ENCODE data around the gene AURKAIP1.
"Not testable (repeated sequence)": the region's sequence is repeated elsewhere in the genome, so short reads cannot be mapped to it uniquely, and the experiment has no call there.

AURKAIP1 gene

DNA sequence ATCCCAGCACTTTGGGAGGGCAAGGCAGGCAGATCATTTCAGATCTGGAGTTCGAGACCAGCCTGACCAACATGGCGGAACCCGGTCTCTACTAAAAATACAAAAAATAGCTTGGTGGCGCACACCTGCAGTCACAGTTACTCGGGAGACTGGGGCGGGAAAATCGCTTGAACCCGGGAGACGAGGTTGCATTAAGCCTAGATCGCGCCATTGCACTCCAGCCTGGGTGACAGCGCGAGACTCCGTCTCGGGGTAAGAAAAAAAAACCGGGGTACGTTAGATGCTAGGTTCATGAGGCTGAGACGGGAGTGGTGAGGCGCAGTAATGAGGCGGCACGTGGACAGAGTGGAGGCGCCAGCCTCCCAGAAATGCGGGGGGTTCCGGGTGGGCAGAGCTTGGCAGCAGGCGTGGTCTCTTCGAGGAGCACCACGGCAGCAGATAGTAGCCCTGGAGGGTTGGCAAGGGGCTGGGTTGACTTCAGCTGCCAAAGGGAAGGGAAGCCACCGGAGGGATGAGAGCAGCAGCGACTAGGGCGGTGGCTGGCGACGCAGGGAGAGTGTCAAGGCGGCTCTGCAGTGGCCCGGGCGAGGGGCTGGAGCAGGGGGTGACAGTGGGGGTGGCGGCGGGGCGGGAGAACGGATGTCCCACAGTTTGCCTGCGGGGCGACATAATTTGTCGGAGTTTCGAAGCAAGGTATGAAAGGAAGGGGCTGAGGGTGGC, 31.3 kb upstream of the AURKAIP1 start:
- no peak for DNase-seq

DNA sequence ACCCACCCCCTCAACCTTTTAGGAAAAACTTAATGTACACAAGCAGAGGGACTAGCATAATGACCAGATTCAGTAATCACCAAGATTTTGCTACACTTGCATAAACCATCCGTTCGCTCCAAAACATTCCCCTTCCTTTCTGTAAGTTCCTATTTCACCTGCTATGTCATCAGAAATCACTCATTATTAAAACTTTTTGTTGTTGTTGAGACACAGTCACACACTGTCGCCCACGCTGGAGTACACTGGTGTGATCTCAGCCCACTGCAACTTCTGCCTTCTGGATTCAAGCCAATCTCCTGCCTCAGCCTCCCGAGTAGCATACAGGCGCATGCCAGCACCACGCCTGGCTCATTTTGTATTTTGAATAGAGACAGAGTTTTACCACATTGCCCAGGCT, 28.6 kb upstream of the AURKAIP1 start:
- DNase-seq: no peak

DNA sequence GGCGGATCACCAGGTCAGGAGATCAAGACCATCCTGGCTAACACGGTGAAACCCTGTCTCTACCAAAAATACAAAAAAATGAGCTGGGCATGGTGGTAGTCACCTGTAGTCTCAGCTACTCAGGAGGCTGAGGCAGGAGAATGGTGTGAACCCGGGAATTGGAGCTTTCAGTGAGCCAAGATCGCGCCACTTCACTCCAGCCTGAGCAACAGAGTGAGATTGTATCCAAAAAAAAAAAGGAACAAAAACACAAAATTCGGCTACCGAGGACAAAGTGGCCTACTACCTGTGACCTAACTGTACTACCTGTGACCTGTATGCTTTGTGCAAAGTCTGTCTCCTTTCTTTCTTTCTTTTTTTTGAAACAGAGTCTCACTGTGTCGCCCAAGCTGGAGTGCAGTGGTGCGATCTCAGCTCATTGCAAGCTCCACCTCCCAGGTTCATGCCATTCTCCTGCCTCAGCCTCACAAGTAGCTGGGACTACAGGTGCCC, 27.9 kb upstream of the AURKAIP1 start:
- DNase-seq: not testable (repeated sequence)

DNA sequence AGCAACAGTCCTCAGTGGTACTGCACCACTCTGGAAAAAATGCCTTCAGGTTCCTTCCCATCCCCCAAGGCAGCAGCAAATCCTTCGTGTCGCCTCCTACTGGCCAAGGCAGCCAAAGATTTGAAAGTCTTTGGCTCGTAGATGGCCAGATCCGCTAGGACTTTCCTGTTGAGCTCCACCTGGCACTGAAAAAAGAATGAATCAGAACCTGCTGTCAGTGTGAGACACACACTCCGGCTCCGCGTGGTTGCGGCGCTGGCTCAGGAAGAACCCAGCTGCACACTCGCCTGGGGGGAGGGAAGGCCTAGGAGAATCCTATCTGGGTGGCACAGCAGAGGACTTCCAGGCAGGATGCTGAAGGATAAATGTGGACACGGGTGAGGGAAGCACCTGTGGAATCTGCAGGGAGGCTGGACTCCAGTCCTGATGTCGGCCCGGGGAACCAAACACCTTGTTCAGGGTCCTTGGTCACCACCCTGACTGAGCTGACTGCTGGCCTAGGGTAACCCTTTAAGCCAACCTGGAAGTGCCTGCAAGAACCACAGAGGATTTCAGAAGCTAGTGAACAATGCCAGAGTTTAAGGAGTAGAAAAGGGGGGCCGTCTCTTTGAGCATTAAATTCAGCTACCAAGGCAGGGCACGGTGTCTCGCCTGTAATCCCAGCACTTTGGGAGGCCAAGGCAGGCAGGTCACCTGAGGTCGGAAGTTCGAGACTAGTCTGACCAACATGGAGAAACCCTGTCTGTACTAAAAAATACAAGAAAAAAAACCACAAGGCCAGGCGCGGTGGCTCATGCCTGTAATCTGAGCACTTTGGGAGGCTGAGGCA, 27.3 kb upstream of the AURKAIP1 start:
- DNase-seq: peak in 2 of 6 experiments; percentile 13 to 20

DNA sequence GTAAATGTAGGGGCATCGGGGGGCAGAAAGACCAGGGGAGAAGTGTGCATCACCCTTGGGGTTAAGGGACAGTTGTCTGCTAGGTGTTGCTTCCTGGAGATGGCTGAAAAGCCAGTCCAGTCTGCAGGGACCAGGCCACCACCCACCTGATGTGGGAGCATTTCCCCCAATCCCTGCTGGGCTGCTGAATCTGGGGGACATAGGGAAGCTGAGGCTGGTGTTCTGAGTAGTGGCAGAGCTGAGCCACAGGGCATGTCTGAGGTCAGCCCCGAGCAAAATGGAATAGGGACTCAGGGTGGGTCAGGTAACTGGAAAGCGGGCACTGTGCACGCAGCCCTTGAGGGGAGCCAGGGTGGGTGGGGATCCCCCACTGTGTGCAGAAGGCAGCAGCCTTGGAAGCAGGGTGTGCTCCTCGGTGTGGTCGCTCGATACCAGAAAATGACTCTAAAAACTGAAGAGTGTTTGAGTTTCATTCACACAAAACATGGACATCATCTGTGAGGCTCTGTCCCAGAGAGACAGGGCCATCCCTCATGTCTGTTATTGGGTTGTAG, 26.5 kb upstream of the AURKAIP1 start:
- DNase-seq: no peak

DNA sequence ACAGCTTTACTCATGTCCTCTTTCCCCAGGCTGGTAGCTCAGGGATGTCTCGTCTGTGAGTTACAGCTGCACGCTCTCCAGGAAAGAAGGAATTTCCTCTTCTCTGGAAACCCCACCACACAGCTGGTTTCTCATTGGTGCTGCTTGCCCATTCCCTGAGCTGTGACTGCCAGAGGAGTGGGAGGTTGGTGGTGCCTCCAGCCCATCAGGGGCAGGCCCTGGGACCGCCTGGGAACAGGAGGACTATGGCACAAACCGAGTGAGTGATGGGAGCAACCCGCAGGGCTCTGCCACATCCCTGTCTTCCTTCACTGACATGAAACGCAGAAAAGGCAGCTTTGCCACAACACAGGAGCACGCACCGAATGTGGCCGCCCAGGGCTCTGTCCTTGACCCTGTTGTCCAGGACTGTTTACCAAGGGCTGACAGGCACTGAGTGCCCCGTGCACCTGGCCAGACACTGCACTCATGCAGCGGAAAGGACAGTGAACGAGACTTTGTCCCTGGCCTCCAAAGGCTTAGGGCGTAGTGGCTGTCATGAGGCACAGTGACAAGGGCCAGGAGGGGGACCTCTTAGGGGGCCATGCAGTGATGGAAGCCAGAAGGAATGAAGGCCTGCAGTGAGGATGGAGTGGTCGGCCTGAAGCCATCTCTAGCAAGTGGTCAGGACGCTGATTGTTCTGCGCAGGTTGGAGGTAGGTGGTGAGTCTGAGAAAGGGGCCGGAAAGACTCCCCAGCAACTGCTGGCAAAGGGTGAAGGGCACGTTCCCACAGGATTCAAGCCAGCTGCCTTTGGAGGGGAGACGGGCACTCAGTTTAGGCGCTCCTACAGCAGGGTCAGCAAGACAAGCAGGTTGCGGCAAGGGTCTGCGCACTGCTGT, 25.8 kb upstream of the AURKAIP1 start:
- no peak for DNase-seq

DNA sequence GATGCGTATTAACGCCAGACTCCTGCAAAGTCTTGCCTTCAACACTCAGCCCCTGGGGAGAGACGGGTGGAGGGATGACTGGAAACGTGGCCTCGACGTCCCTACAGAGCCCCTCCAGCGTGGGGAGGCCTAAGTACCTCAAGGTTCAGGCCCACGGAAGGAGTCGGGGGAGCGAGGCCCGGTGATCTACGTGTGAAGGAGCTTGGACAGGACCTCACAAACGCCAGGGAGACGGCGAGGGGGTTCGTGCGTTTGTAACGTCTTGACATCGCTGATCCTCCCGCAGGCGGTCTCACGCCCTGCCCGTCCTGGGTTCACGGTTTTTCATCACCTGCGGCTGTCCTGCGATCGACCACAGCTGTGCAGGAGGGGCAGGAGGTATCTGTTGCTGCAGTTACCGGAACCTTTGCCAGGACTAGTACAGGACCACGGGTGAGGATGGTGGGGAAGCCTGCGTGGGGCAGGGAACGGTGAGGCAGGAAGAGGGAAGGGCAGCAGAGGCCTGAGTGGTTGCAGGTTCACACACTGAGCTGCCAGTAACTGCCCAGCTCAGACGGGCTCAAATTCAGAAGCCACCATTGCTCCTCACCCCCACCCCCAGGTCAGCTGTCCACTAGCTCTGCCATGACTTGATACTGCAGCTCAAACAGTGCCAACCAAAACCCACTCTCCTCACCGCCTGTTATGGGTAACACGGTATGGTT, 25.0 kb upstream of the AURKAIP1 start:
- peak in 1 of 6 experiments; percentile 36 for DNase-seq

DNA sequence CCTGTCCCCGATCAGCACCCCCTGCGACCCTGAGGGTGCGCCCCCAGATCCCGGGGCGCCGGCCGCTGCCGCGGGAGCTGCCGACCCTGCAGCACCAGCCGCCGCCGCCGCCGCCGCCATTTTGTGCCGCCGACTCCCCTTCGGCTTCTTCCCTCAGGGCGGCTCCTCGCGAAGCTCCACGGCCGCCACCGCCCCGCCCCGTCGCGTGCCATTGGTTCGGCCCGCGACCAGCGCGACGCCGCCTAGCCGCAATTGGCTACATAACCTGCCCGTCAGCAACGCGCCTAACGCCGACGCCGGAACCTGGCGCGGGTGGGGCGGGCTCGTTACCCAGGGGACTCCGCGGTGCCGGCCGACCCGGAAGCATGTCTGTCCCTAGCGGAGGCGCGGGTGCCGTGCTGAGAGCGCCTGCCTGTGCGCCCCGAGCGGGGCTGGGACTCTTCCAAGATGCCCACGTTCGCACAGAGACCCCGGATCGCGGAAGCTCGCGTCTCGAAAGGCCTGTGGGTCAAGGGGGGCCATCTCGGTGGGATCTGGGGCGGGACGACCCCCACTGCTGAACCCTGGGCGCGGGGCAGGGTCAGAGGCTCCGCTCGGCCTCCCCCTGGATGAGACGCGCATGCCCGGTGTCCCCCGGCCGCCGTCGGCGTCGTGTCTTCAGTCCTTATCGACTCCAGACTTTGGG, 24.3 kb upstream of the AURKAIP1 start, which contains the start of gene CCNL2:
Gene CCNL2, minus strand, starts transcription at position 149 of the 685 bp plus-strand sequence. Its CDS starts 29 bp downstream, at position 120.
- DNase-seq: peak; percentile 97 to 99 (median 98)

DNA sequence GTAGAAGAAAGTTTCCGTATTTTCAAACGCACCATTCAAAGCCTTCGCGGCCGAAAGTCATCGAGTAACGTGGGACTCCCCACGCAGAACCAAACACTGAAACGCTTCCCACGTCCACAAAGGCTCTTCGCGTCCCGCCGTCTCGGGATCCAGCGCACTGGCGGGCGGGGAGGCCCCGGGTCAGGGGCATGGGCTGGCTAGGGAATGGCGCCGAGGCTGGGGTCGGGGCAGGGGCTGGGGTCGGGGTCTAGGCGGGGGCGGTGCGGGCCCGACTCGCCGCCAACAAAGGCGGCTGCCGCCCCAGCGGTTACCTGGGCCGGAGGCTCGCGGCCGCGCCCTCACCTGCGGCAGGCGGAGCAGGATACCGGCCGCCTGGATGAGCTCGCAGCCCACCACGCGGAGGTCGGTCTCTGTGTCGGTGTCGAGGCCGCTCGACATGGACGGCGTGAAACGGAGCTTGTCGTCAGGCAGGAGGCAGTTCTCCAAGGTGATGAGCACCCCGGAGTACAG, 23.7 kb upstream of the AURKAIP1 start:
- no peak for DNase-seq

DNA sequence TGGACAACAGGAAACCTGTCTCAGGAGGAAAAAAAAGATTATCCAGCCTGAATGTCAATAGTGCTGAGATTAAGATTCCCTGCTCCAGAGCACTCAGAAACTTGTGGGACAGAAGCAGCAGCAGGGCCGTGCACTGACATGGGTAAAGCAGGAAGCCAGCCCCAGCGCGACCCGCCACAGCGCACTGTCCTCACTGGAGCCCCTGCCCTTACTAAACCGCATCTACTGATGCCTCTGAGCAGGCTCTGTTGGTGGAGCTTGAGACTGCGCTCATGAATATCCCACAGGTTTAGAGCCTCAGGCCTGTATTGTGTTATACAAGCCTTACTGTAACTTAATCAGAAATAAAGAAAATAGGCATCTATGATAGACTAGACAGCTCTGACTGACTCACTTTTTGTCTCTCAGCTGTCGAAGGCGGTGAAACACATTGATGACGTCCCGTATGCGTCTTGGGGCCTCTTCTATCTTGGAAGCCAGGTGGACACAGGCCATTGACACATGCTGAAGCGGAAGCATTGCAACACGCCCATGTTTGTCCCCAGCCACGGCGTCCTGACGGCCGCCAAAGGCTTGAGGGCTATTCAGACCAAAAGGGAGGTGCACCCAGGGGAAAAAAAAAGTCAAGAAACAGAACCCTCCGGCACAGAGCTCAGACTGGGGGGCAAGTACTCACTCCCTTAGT, 23.0 kb upstream of the AURKAIP1 start:
- no peak for DNase-seq

DNA sequence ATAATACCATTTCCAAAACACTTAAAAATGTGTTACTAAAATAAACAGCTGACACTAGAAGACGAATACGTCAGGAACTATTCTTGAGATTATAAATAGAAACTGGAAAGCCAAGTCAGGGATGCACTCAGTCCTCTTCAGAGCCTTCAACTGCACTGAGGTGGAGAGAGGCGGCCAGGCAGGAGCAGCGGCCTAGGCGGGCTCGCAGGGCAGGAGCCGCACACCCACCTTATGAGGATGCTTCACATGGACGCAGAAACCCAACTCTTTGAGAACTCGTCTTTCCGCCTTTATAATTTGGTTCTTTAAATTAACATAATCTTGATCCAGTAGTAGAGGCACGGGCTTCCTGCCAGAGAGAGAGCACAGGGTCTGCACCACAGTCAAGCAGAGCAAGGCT, 20.2 kb upstream of the AURKAIP1 start:
- no peak for DNase-seq

DNA sequence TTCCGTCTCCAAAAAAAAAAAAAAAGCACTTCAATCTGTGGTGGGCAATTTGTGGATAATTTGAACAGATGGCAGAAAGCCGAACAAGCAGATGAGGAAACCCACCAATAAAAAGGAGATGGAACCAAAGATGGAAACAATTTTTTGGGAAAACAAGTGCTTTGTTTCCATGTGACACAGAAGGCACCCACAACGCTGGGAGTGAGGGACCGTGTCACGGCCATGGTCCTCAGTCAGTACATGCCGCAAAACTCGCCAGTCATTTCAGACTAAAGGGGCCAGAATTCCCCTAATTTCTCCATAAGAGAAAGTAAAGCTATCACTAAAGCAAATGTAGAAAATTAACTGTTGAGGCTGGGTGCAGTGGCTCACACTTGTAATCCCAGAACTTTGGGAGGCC, 19.1 kb upstream of the AURKAIP1 start:
- no peak for DNase-seq

DNA sequence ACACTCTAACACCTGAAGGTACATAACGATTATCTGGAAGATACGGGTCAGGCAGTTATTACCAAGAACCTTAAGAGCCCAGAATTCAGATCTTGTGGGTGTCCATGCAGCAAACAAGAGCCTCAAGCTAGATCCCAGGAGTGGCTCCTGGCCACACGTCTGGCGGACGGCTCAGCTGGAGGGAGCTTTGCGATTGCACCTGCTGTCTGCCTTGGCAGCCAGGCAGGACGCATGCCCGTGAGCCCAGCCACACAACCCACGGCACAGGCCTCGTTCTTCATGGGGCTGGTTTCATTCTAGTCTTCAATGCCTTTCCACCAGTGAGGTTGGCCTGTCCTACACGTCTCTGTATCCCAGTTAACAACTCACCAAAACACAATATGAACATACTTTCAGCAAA, 18.4 kb upstream of the AURKAIP1 start:
- DNase-seq: no peak

DNA sequence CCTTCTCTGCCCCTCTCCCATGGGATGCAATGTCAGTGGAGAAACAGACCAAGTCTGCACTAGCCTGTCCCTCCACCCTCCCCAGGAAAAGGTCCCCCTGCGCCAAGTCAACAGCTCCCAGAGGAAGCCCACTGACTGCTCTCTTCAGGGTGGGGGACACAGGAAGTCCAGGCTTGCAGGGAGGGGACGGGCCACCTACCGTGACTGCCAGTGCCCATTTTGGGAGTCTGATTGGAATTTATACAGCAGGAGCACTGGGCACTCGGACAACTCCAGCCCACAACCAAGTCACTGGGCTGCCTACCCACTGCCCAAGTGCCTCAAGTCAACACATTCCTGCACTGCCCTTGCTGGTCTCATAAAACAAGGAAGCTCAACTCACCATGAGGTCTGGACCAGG, 18.0 kb upstream of the AURKAIP1 start:
- no peak for DNase-seq

DNA sequence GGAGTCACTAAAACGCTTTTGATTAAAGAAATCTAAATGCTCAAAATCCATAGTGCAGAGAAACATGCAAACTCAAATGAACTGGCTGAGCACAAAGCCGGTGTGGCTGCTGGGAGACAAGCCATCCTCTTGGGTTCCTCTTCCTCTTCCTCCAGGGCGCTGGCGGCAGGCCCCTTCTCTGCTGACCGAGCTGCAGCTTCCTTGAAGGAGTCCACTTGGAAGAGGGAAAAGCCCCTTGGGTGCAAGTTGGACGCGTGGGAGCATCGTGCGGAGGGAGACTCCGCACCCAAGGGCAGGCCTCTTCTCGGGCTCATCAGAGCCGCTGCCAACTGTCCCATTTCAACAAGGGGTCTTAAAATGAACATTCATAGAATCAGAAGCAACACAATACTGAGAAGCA, 16.2 kb upstream of the AURKAIP1 start:
- DNase-seq: no peak

DNA sequence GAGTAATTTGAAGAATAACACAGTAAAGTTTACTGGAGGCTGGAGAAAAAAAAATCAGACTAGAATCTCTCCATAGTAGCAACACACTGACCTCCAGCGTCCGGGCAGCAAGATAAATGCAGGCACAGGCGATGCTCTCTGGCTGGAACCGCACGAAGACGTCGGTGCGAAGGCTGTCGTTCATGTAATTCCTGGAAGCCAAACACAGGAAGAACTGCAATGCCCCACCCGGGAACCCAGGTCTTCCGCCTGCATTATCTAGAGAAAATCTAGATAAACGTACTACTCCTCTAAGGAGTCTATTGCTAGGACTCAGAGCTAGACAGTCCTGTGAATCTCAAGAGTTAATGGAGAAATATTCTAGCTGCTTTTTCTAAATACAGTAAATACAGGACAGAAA, 15.7 kb upstream of the AURKAIP1 start:
- no peak for DNase-seq

DNA sequence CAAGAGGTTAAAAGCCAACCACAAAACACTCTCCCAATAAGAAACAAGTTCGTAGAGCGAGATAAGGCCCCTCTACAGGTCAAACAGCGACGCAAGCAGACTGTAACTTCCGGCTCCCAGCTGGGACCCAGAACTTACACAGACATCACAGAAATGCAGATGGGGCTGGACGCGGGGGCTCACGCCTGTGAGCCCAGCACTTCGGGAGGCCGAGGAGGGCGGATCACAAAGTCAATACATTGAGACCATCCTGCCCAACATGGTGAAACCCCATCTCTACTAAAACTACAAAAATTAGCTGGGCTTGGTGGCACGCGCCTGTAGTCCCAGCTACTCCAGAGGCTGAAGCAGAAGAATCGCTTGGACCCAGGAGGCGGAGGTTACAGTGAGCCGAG, 13.1 kb upstream of the AURKAIP1 start:
- DNase-seq: no peak

DNA sequence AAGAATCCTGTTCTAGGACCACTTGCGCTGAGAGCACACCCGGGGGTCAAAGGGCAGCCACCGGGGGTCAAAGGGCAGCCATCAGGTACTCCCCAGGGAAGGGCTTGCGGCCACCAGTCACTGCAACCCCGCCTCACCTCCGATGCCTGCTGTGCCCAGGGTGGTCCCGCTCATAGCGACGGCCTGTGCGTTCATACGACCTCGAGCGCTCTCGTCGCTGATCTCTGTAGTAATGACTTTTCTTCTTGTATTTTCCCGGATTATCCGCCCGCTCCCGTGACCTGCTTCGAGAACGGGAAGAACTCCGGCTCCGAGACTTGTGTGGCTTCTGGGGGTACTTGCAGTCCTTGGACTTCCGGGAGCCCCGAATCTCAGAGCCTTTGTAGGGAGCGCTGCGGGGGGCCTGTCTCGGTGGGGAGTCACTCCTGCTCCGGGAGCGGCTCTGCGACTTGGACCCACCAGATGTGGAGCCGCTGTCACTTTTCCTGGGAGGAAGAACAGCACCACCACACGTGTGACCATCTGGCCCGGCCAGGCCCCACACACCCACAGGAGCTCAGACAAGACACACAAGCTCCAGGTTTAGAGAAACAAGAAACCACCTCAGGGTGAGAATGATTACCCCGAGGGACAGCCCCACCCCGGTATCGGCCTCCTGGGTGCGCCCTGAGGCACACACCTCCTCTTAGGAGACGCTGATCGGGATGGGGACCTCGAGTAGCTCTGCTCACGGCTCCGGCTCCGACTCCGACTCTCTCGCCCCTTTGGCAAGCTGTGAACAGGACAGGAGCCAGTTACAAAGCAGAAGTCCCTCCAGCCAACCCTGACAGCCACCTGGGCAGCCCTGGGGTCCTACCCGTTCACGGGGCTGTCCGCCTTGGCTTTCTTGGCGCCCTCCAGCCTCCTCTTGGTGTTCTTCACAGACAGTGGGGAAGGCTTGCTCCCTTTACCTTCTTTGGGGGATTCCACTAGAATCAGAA, 12.4 kb upstream of the AURKAIP1 start:
- DNase-seq: no peak

DNA sequence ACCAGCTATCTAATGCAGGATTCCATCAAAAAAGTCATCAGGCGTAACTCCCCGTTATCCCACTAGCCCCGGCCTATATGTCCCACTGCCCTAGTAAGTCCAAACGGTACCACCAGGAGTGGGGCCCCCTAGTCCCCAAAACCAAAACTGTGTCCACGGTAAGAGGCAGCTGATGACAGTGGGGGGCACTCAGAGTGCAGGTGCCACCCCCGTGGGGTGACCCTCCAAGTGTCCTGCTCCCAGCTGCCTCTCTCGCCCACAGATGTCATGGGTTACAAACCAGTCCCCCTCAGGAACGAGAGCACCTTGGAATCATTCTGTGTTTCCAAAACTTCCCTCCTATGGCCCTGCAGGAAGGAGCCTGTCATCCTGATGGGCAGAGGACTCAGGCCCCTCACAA, 10.9 kb upstream of the AURKAIP1 start:
- no peak for DNase-seq

All from stimulated activated naive CD4-positive, alpha-beta T cell (primary cell).